NOMO-1 (cell line): ENCODE measurements around the gene KCNJ18.
"Not testable (repeated sequence)": the region's sequence is repeated elsewhere in the genome, so short reads cannot be mapped to it uniquely, and the experiment has no call there.

Experiments used
- DNase-seq, 2 experiments: peaks; one replicate each; lab custom pipeline; 2025; ENCODE audit not compliant: unreplicated experiment in 2 of 2; lab: John Stamatoyannopoulos, UW

KCNJ18 gene

DNA sequence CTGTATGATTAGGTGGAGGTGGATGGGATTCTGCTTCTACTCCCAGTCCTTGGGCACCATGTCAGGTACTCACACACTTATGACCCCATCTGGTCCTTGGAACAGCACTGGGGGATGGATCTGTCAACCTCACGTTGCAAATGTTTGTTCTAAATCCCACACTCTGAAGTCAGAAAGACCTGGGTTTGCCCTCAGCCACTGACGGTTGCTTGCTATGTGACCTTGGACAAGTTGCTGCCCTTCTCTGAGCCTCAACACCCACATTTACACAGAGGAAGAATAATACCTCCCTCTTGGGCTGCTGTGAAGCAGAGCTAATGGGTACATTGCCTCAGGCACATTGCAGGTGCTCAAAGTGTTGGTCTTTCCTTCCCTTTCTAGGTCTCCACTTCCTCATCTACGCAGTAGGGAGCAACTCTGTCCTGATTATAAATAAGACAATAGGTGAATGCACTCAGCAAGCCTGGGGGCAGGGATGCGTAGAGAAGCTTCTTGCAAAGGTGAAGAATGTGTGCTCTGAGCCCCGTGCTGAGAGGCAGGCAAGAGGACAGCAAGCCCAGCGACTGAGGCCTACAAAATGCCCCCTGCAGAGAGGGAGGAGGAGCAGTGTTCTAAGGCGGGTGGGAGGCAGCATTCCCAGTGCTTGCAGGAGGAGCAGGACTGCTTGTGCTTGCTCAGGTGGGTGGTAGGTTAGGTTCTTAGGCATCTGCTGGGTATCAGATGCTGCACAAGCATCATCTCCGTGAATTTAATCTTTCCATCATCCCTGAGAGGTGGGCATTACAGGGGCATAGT, 21.8 kb upstream of the KCNJ18 start:
- not testable (repeated sequence) for DNase-seq

DNA sequence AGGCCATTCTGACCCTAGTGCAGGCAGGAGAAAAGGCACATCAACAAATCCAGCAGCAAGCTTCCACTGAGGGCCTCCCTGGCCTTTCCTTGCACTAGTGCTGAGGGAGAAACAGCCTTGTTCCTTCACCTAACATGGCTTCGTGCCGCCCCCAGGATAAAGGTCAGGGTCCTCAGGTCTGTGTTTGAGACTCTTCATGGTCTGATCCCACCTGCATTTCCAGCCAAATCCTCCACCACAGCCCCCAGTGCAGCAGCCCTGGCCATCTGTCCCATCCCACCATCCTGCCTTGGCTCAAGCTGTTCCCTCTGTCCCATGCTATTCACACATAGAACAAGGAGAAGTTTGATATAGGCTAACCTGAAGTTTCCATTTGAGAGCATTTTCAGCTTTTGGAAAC, 20.9 kb upstream of the KCNJ18 start:
- DNase-seq = not testable (repeated sequence)

DNA sequence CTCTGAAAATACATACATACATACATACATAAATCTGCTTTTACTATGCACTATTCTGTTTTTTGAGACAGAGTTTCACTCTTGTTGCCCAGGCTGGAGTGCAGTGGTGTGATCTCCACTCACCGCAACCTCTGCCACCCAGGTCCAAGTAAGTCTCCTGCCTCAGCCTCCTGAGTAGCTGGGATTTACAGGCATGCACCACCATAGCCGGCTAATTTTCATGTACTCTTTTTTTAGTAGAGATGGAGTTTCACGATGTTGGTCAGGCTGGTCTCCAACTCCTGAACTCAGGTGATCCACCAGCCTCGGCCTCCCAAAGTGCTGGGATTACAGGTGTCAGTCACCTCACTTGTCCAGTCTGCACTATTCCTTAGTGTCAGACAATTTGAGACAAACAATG, 20.5 kb upstream of the KCNJ18 start:
- not testable (repeated sequence) for DNase-seq

DNA sequence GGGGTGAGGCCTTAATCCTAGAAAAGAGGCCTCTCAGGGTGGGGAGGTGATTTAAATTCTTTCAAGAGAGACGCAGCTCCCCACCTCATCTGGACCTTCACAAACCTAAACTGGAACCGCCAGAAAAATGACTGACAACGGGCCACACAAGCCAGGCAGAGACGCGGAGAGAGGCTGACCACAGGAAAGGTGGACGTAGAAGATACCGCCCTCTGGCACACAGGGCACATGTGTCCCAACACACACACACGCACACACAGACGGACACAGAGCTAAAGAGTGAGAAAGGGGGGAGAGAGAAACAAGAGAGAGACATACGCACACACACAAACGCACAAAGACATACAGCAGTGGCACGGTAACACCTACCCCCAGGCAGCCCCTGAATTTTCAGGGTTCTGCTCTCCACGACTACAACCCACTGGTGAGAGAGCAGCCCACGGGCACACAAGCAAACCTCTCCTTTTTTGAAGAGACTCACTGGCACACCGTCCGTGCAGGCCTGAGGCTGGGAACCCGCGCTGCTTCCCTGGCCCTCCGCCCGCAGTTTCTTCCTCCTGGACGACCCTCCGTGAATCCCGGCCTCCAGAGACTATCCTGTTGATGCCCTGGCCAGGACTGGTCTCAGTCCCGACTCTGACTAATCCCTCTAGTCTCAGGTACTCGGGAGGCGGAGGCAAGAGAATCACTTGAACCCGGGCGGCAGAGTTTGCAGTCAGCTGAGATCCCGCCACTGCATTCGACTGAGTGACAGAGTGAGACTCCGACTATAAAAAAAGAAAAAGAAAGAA, 18.7 kb upstream of the KCNJ18 start:
- not testable (repeated sequence) for DNase-seq

DNA sequence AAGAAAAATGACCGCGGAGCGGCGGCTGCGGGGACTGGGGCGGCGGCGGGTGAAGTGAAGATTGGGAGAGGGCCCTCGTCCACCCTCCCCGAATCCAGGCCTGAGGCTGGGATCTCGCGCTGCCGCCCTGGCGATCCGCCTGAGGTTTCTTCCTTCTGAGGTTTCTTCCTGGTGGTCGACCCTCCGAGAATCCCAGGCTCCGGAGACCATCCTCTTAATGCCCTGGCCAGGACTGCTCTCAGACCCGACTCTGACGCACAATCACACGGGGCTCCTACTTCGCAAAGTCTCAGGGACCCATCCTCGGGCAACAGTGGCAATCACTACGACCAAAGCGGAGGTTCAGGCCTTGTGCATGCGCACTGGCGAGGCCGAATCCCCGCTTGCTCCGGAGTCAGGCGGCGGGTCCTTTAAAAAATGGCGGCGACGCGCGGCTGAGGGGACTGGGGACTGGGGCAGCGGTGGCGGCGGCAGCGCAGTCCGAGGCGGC, 18.0 kb upstream of the KCNJ18 start:
- DNase-seq = no peak

DNA sequence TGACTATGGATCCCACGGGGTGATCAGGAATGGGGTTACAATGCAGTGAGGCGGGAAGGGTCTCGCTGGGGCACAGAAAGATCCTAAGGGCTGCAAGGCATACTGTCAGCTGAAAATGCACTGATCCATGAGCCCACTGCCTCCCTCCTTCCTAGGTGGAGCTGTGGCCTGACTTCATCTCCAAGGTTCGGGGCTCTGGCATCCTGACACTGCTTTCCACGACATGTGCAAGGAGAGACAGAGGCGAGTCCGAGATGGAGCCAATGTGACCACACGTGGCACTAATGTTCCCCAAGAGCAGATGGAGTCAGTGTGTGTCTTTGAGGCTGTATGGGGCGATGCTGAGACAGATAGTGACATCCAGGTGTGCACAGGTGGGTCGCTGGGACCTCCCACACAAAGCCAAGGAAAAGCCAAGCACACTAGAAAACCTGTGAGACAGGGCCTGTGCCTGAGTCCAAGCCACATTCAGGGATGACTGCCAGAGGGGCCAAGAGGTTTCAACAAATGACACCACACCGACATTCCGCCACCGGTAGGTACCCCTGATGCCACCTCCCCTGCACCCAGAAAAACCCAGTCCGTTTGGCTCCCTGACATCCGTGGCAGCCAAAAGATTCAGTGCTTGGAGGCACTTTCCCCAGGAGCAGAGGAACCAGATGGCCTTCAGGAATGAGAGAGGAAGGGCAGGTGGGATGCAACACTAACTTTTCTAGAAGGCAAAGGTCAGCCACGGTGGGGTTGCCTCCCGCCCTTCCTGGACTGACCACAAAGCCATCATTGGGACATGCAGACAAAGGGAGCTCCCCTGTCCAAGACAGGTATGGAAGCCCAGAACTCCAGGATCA, 17.2 kb upstream of the KCNJ18 start:
- not testable (repeated sequence) for DNase-seq

DNA sequence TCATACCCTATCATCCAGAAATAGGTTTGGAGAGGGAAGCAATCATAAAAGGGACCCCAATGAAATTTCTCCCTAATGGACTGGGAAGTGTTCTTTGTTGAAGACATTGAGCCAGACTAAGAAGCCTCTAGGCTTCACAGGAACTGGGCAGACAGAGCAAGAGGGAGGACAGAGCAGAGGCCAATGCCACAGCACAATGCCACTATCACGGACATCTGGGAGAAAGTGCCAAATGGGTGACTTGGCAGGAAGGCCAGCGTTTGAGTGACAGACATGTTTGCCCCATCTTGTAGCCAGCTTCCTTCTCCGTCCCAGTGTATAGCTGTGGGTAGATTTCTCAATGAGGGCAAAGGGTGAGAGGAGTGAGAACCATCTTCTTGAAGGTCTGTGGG, 16.6 kb upstream of the KCNJ18 start:
- not testable (repeated sequence) for DNase-seq

DNA sequence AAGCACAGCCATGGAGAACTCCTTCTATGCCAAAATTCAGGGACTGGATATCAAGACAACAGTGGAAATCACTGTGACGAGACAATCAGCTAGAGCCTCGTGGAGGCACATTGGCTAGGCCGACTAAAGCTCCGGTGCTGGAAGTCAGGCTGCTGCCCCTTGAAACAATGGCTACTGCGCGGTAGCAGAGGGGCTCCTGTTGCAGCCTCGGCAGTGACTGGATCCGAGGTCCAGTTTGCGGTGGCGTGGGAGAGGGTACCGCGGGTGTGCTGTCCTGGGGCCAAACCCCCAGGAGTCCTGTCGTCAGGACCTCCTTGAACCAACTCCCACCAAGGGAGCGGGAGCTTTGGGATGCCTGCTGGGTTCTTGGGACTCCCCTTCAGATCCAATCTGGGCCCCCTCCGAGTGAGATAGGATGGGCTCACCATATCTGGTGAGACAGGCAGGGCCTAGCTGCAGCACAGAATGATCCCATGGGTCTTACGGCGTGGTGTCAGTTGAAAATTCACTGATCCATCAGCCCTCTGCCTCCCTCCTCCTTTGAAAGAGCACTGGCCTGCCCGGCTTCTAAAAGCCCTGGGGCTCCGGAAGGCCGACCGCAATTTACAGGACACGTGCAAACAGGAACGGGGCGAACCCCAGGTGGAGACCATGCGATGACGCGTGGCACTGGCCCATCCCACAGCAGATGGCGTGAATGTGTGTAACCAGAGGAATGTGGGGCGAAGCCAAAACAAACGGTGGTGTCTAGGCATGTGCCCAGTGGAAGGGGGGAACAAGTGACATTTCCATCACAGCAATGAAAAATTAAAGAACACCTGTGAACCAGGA, 15.8 kb upstream of the KCNJ18 start:
- no peak for DNase-seq

DNA sequence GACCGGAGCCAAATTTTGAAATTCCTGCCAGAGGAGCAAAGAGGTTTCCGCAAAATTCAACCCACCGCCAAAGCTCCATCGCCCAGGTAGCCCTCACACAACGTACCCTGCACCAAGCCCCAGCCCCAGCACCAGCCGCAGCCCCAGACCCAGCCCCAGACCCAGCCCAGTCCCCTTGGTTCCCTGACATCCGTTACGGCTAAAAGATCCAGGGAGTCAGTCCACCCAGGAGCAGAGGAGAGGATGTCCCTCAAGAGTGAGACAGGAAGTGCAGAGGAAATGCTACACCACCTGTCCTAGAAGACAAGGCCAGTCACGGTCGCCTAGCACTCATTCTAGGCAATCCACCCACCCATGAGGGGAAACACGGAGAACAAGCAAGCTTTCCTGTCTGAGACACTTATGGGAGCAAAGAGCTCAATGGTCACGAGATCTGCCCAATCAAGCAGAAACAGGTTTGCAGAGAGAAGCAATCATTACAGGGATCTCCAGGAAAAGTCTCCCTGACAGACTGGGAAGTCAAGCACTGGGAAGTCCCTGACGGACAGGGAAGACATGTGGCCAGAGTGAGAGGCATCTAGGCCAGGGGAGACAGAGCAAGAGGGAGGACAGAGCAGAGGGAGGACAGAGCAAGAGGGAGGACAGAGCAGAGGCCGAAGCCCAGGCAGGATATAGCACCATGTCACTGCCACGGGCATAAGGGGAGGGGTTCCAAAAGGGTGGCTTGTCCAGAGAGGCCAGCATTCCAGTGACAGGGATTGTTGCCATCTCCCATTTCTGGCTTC, 15.0 kb upstream of the KCNJ18 start:
- no peak for DNase-seq

DNA sequence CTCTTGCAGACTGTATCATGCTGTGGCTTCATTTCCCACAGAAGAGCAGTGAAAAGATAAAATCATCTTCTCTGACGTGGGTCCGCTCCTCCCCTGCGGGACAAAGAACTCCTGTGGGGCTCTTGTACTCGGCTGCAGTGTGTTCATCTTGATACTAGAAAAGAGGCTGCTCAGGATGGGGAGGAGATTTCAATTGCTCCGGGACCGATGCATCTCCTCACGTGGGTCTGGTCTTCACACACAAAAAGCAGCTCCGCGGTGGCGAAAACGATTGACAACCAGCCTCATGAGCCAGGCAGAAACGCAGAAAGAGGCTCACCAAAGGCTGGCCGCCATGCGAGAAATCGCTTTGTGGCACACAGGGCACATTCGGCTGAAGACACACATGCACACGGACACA, 14.4 kb upstream of the KCNJ18 start:
- DNase-seq = no peak

DNA sequence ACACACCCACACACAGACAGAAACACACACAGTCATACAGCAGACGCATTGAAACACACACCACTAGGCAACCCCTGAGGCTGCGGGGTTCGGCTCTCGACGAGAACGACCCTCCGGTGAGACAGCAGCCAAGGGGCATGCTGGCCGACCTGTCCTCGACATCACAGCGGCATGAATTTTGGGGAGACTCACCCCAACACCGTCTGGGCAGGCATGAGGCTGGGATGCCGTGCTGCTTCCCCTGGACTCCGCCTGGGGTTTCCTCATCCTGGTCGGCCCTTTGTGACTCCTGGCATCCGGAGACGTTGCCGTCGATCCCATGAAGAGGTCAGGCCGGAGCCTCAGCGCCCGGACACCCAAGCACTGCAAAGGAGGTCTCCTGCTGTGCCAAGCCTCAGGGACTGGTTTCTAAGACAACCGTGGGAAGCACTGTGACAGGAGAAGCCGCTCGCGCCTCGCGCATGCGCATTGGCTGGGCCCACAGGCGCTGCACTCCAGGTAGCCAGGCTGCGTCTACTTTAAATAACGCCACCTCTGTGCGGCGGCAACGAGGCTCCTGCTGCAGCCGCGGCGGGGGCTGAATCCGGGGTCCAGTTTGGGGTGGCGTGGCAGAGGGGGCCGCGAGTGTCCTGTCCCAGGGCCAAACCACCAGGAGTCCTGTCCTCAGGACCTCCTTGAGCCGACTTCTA, 13.8 kb upstream of the KCNJ18 start:
- no peak for DNase-seq

DNA sequence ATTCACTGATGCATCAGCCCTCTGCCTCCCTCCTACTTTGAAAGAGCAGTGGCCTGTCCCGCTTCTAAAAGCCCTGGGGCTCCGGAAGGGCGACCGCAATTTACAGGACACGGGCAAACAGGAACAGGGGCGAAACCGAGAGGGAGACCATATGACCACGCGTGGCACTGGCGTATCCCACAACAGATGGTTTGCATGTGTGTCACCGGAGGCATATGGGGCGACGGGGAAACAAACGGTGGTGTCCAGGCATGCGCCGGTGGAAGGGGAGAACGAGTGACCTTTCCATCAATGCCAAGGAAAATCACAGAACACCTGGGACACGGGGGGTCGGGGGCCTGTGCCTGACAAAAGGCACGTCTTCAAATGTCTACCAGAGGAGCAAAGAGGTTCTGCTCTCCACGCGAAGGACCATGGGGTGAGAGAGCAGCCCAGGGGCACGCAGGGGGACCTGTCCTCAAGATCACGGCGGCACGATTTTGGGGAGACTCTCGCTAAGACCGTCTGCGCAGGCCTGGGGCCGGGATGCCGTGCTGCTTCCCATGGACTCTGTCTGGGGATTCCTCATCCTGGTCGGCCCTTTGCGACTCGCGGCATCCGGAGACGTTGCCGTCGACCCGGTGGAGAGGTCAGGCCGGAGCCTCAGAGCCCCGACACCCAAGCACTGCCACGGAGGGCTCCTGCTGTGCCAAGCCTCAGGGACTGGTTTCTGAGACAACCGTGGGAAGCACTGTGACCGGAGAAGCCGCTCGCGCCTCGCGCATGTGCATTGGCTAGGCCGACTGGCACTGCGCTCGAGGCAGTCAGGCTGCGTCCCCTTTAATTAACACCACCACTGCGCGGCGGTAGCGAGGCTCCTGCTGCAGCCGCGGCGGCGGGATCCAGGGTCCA, 12.8 kb upstream of the KCNJ18 start:
- DNase-seq = no peak

DNA sequence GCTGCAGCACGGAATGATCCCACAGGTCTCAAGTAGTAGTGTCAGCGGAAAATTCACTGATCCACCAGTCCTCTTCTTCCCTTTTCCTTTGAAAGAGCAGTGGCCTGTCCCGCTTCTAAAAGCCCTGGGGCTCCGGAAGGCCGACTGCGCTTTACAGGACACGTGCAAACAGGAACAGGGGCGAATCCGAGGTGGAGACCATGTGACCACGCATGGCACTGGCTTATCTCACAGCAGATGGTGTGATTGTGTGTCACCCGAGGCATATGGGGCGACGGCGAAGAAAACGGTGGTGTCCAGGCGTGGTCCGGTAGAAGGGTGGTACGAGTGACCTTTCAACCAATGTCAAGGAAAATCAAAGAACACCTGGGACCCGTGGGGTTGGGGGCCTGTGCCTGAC, 12.0 kb upstream of the KCNJ18 start:
- no peak for DNase-seq

DNA sequence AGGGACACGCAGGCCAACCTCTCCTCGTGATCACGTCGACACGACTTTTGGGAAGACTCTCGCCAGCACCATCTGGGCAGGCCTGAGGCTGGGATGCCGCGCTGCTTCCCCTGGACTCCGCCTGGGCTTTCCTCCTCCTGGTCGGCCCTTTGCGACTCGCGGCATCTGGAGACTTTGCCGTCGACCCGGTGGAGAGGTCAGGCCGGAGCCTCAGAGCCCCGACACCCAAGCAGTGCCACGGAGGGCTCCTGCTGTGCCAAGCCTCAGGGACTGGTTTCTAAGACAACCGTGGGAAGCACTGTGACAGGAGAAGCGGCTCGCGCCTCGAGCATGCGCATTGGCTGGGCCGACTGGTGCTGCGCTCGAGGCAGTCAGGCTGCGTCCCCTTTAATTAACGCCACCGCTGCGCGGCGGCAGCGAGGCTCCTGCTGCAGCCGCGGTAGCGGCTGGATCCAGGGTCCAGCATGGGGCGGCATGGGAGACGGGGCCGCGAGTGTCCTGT, 11.4 kb upstream of the KCNJ18 start:
- DNase-seq = not testable (repeated sequence)

DNA sequence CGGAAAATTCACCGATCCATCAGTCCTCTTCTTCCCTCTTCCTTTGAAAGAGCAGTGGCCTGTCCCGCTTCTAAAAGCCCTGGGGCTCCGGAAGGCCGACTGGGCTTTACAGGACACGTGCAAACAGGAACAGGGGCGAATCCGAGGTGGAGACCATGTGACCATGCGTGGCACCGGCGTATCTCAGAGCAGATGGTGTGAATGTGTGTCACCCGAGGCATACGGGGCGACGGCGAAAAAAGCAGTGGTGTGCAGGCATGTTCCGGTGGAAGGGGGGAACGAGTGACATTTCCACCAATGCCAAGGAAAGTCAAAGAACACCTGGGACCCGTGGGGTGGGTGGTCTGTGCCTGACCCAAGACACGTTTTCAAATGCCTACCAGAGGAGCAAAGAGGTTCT, 10.7 kb upstream of the KCNJ18 start:
- DNase-seq = not testable (repeated sequence)

DNA sequence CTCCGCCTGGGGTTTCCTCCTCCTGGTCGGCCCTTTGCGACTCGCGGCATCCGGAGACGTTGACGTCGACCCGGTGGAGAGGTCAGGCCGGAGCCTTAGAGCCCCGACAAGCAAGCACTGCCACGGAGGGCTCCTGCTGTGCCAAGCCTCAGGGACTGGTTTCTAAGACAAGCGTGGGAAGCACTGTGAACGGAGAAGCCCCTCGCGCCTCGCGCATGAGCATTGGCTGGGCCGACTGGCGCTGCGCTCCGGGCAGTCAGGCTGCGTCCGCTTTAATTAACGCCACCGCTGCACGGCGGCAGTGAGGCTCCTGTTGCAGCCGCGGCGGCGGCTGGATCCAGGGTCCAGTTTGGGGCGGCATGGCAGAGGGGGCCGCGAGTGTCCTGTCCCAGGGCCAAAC, 10.2 kb upstream of the KCNJ18 start:
- not testable (repeated sequence) for DNase-seq

DNA sequence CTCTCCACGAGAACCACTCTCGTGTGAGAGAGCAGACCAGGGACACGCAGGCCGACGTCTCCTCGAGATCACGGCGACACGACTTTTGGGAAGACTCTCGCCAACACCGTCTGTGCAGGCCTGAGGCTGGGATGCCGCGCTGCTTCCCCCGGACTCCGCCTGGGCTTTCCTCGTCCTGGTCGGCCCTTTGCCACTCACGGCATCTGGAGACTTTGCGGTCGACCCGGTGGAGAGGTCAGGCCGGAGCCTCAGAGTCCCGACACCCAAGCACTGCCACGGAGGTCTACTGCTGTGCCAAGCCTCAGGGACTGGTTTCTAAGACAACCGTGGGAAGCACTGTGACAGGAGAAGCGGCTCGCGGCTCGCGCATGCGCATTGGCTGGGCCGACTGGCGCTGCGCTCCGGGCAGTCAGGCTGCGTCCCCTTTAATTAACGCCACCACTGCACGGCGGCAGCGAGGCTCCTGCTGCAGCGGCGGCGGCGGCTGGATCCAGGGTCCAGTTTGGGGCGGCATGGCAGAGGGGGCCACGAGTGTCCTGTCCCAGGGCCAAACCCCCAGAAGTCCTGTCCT, 9.1 kb upstream of the KCNJ18 start:
- not testable (repeated sequence) for DNase-seq
